SK-N-SH (cell line): ENCODE measurements around the gene CNTN4. TPM values are rescaled to one million over a fixed set of nuclear protein-coding genes. Genes with fewer than 3 reads are reported as not detected.

Source experiments
- CTCF ChIA-PET: fragments of 300-600, 350-600 bp; formaldehyde crosslinking; extraction: SDS; loops from one replicate; lab custom pipeline; 2021; lab: Yijun Ruan, JAX
- POLR2A ChIA-PET: fragments of 350-600 bp; sonication (Branson Sonifier 250); formaldehyde crosslinking; extraction: SDS; loops from one replicate; lab custom pipeline; 2020; ENCODE audit warnings: antibody characterized with exemption, inconsistent platforms; lab: Yijun Ruan, JAX
- DNase-seq: peaks from one replicate; pipeline ENCODE4 v3.0.0; 2012
- H2AFZ ChIP-seq: fragments of 200-600 bp; sonication (generic); 2 replicates; pipeline ENCODE4 v1.8.1; 2016; ENCODE audit warnings: antibody characterized with exemption, mild to moderate bottlenecking, low read depth
- H3F3A ChIP-seq: fragments of 200-600 bp; sonication (generic); replicated peaks from 2 replicates; pipeline ENCODE3; 2016; ENCODE audit warnings: antibody characterized with exemption, mild to moderate bottlenecking; ENCODE audit not compliant: insufficient read depth
- H3K27ac ChIP-seq, 2 experiments: fragments of 200-500 bp in 1 of 2; fragments of 200-600 bp in 1 of 2; sonication (Bioruptor generic) in 1 of 2; sonication (generic), shearing (Covaris generic) in 1 of 2; 2 replicates each; pipeline versions ENCODE4 v1.5.1 to v1.6.1; 2014 to 2016; ENCODE audit warnings: low read depth in 2 of 2, inconsistent platforms in 1 of 2, low read length in 1 of 2, mild to moderate bottlenecking in 1 of 2, mixed read lengths in 1 of 2
- H3K27me3 ChIP-seq: fragments of 200-600 bp; sonication (generic), shearing (Covaris generic); 2 replicates; pipeline ENCODE4 v1.6.1; 2016; ENCODE audit warnings: mixed run types; ENCODE audit not compliant: insufficient read depth
- H3K36me3 ChIP-seq, 2 experiments: fragments of 200-500 bp in 1 of 2; fragments of 200-600 bp in 1 of 2; sonication (Bioruptor generic) in 1 of 2; sonication (generic) in 1 of 2; replicated peaks in 1 of 2; 2 replicates each; pipeline versions ENCODE3 to v1.5.1; 2014 to 2016; ENCODE audit warnings: low read length in 1 of 2, mild to moderate bottlenecking in 1 of 2; ENCODE audit not compliant: insufficient read depth in 2 of 2, control insufficient read depth in 1 of 2
- H3K4me1 ChIP-seq, 2 experiments: fragments of 200-500 bp in 1 of 2; fragments of 200-600 bp in 1 of 2; sonication (Bioruptor generic) in 1 of 2; sonication (generic), shearing (Covaris generic) in 1 of 2; 2 replicates each; pipeline versions ENCODE4 v1.5.1 to v1.6.1; 2014 to 2016; ENCODE audit warnings: low read depth in 1 of 2, low read length in 1 of 2, mixed run types in 1 of 2; ENCODE audit not compliant: insufficient read depth in 2 of 2, control insufficient read depth in 1 of 2
- H3K4me2 ChIP-seq: fragments of 200-600 bp; sonication (generic), shearing (Covaris generic); 2 replicates; pipeline ENCODE4 v1.6.1; 2017; ENCODE audit warnings: mixed run types
- H3K4me3 ChIP-seq, 2 experiments: fragments of 200-500 bp in 1 of 2; fragments of 200-600 bp in 1 of 2; sonication (Bioruptor generic) in 1 of 2; sonication (generic), shearing (Covaris generic) in 1 of 2; 2 replicates each; pipeline versions ENCODE4 v1.5.1 to v1.8.1; 2014 to 2016; ENCODE audit warnings: low read depth in 2 of 2, inconsistent platforms in 1 of 2, low read length in 1 of 2, mild to moderate bottlenecking in 1 of 2, mixed read lengths in 1 of 2, moderate library complexity in 1 of 2
- H3K79me2 ChIP-seq: fragments of 200-600 bp; sonication (generic); 2 replicates; pipeline ENCODE4 v1.8.1; 2017; ENCODE audit warnings: mild to moderate bottlenecking; ENCODE audit not compliant: insufficient read depth
- H3K9ac ChIP-seq: fragments of 200-600 bp; sonication (generic); 2 replicates; pipeline ENCODE4 v1.6.1; 2017; ENCODE audit warnings: mixed run types
- H3K9me2 ChIP-seq: fragments of 200-600 bp; sonication (generic); 2 replicates; pipeline ENCODE4 v1.6.1; 2017; ENCODE audit warnings: mixed run types
- H3K9me3 ChIP-seq: fragments of 200-600 bp; sonication (generic); 2 replicates; pipeline ENCODE4 v1.6.1; 2017; ENCODE audit warnings: mixed run types, mild to moderate bottlenecking, moderate library complexity
- H4K20me1 ChIP-seq: fragments of 200-600 bp; sonication (generic); 2 replicates; pipeline ENCODE4 v1.6.1; 2017; ENCODE audit warnings: mild to moderate bottlenecking, mixed run types; ENCODE audit not compliant: insufficient read depth
- ELF1 ChIP-seq: IDR thresholded peaks from 2 replicates; pipeline ENCODE4 v1.4.0; 2012
- EP300 ChIP-seq, 2 experiments: IDR thresholded peaks; 2 replicates each; pipeline versions ENCODE4 v1.4.0 to v1.6.1; 2012; ENCODE audit warnings: borderline replicate concordance in 1 of 2, low read depth in 1 of 2, low read length in 1 of 2
- FOXM1 ChIP-seq: IDR thresholded peaks from 2 replicates; pipeline ENCODE4 v1.4.0; 2012; ENCODE audit warnings: low read depth, mild to moderate bottlenecking
- JUND ChIP-seq: IDR thresholded peaks from 2 replicates; pipeline ENCODE4 v1.4.0; 2012
- MEF2A ChIP-seq: IDR thresholded peaks from 2 replicates; pipeline ENCODE4 v1.4.0; 2012; ENCODE audit warnings: low read depth, borderline replicate concordance
- NFIC ChIP-seq: IDR thresholded peaks from 2 replicates; pipeline ENCODE4 v1.4.0; 2012; ENCODE audit warnings: borderline replicate concordance
- POLR2AphosphoS5 ChIP-seq: IDR thresholded peaks from 2 replicates; pipeline ENCODE4 v1.6.1; 2012; ENCODE audit warnings: low read depth, low read length
- RXRA ChIP-seq: IDR thresholded peaks from 2 replicates; pipeline ENCODE4 v1.4.0; 2012; ENCODE audit warnings: low read depth, mild to moderate bottlenecking, borderline replicate concordance
- SIN3A ChIP-seq: IDR thresholded peaks from 2 replicates; pipeline ENCODE4 v1.6.1; 2012; ENCODE audit warnings: low read depth, mild to moderate bottlenecking, low read length, moderate library complexity, borderline replicate concordance
- TEAD4 ChIP-seq: IDR thresholded peaks from 2 replicates; pipeline ENCODE4 v1.4.0; 2012; ENCODE audit warnings: mild to moderate bottlenecking, borderline replicate concordance; ENCODE audit not compliant: insufficient read depth
- WGBS: methylation state at CpG from one replicate; pipeline ENCODE4 v1.1.6; 2017; ENCODE audit warnings: low lambda C conversion rate; 5-methylcytosine and 5-hydroxymethylcytosine counted together
- polyA plus RNA-seq, 3 experiments: library from polyadenylated mRNA; depleted of rRNA; stranded (reverse); fragments of >200 nt; gene quantifications; 2 replicates each; pipeline ENCODE4 v1.2.3, GENCODE V29; 2012
- TF ChIP-seq, protein P1 (sequence below): IDR thresholded peaks from 2 replicates; pipeline ENCODE4 v1.4.0; 2012; ENCODE audit warnings: low read depth, borderline replicate concordance
- TF ChIP-seq, protein P2 (sequence below): IDR thresholded peaks from 2 replicates; pipeline ENCODE4 v1.4.0; 2012; ENCODE audit warnings: low read depth
- TF ChIP-seq, protein P3 (sequence below): fragments of 200-600 bp; sonication (generic); IDR thresholded peaks from 2 replicates; pipeline ENCODE4 v1.6.1; 2017; ENCODE audit warnings: antibody characterized with exemption, mild to moderate bottlenecking, moderate library complexity
- TF ChIP-seq, protein P4 (sequence below): IDR thresholded peaks from 2 replicates; pipeline ENCODE4 v1.6.1; 2012; ENCODE audit warnings: mild to moderate bottlenecking, low read depth, low read length, moderate library complexity

The CNTN4 gene
- polyA plus RNA-seq, 1 of the 3 experiments (the other 2 are of a cell fraction) = 0.12 TPM

DNA sequence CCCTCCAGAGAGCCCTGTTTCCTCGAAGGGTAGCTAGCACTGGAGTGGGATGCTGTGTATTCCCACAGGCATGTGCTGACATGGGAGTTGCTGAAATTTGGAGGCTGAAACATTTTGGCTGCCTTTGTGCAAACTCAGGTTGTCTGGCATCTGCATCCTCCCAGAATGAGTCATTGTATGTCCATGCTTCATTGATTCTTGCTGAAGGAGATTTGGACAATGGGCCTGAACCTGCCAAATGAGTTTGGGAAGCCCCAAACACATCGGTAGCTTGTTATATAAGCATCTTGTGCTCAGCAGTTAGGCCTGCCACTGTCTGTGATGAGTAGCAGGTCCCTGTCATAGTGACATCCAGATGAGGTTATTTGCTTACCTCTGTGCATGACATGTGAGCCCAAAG lies 851.5 kb downstream of the CNTN4 start:
- DNase-seq = no peak
- Histone ChIP-seq H3K9me3 (no peaks in the 10 kb centered on the region), H3K9ac (no peak overlapping the region), H3K27ac (no peak overlapping the region), H3K79me2 (no peaks in the 10 kb centered on the region; the same call in 1 of the 2 replicates), H3K4me3 (no peak overlapping the region), H3K27me3 (no peaks in the 10 kb centered on the region), H3K36me3 (no peaks in the 10 kb centered on the region), H3F3A (no peaks in the 10 kb centered on the region), H2AFZ (no peak overlapping the region), H3K9me2 (no peaks in the 10 kb centered on the region), H3K4me1 (peaks cover 0 to 4% of the 10 kb centered on the region in 2 experiments; a peak in 2 of 4 replicates), H3K4me2 (no peak overlapping the region), H4K20me1 (no peaks in the 10 kb centered on the region)
- TF ChIP-seq EP300 (IDR thresholded peaks at IDR 0.05; ENCODE audit: borderline replicate concordance in 1 of 2, low read depth in 1 of 2, low read length in 1 of 2) (no peak), FOXM1 (no peak), SIN3A (no peak), MEF2A (no peak)
- ChIA-PET POLR2A (no interaction called here), CTCF (interaction anchor here (1.1 kb wide), 1 partner anchor 65 kb away, joined by 3 read pairs; no protein-coding TSS in a partner anchor)
- WGBS = 5% methylated on average over 2 of the region's 2 CpGs

GRCh38 chr3:2957115-2957514 lies 858.4 kb downstream of the CNTN4 start:
- Histone ChIP-seq H3K36me3 (no peaks in the 10 kb centered on the region), H2AFZ (no peak overlapping the region), H3K9me3 (no peaks in the 10 kb centered on the region; the same call in 1 of the 2 replicates), H3K4me3 (no peak overlapping the region), H4K20me1 (no peaks in the 10 kb centered on the region), H3K9ac (no peak overlapping the region), H3K27me3 (no peaks in the 10 kb centered on the region), H3F3A (no peaks in the 10 kb centered on the region), H3K4me1 (peaks cover 0 to under 1% of the 10 kb centered on the region in 2 experiments; a peak in 2 of 4 replicates), H3K9me2 (no peaks in the 10 kb centered on the region), H3K27ac (no peak overlapping the region), H3K79me2 (no peaks in the 10 kb centered on the region), H3K4me2 (no peak overlapping the region)
- TF ChIP-seq SIN3A (no peak), ELF1 (no peak), MEF2A (no peak), TEAD4 (no peak)
- TF ChIP-seq, protein P1, sequence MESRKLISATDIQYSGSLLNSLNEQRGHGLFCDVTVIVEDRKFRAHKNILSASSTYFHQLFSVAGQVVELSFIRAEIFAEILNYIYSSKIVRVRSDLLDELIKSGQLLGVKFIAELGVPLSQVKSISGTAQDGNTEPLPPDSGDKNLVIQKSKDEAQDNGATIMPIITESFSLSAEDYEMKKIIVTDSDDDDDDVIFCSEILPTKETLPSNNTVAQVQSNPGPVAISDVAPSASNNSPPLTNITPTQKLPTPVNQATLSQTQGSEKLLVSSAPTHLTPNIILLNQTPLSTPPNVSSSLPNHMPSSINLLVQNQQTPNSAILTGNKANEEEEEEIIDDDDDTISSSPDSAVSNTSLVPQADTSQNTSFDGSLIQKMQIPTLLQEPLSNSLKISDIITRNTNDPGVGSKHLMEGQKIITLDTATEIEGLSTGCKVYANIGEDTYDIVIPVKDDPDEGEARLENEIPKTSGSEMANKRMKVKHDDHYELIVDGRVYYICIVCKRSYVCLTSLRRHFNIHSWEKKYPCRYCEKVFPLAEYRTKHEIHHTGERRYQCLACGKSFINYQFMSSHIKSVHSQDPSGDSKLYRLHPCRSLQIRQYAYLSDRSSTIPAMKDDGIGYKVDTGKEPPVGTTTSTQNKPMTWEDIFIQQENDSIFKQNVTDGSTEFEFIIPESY = no peak
- TF ChIP-seq, protein P2, sequence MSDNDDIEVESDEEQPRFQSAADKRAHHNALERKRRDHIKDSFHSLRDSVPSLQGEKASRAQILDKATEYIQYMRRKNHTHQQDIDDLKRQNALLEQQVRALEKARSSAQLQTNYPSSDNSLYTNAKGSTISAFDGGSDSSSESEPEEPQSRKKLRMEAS = no peak
- 40% methylated on average over 3 of the region's 3 CpGs for WGBS
- ChIA-PET CTCF (no interaction called here), POLR2A (no interaction called here)
- DNase-seq = no peak

GRCh38 chr3:2958551-2958950 lies 859.9 kb downstream of the CNTN4 start:
- Histone ChIP-seq H3K4me3 (no peak overlapping the region), H3K36me3 (no peaks in the 10 kb centered on the region), H3K27me3 (no peaks in the 10 kb centered on the region), H3F3A (no peaks in the 10 kb centered on the region), H2AFZ (no peak overlapping the region), H3K27ac (no peak overlapping the region), H3K9me2 (no peaks in the 10 kb centered on the region), H3K79me2 (no peaks in the 10 kb centered on the region), H3K4me2 (no peak overlapping the region), H3K9me3 (no peaks in the 10 kb centered on the region; the same call in 1 of the 2 replicates), H3K9ac (no peak overlapping the region), H4K20me1 (no peaks in the 10 kb centered on the region), H3K4me1 (peaks cover 0 to 2% of the 10 kb centered on the region in 2 experiments; a peak in 2 of 4 replicates)
- 19% methylated on average over 1 of the region's 1 CpG for WGBS
- ChIA-PET CTCF (interaction anchor here (1.0 kb wide), 1 partner anchor 12 kb away, joined by 3 read pairs; no protein-coding TSS in a partner anchor), POLR2A (no interaction called here)
- DNase-seq = no peak
- TF ChIP-seq FOXM1 (no peak), RXRA (no peak), EP300 (IDR thresholded peaks at IDR 0.05; ENCODE audit: borderline replicate concordance in 1 of 2, low read depth in 1 of 2, low read length in 1 of 2) (no peak), JUND (no peak), NFIC (no peak), POLR2AphosphoS5 (no peak)
- TF ChIP-seq, protein P3, sequence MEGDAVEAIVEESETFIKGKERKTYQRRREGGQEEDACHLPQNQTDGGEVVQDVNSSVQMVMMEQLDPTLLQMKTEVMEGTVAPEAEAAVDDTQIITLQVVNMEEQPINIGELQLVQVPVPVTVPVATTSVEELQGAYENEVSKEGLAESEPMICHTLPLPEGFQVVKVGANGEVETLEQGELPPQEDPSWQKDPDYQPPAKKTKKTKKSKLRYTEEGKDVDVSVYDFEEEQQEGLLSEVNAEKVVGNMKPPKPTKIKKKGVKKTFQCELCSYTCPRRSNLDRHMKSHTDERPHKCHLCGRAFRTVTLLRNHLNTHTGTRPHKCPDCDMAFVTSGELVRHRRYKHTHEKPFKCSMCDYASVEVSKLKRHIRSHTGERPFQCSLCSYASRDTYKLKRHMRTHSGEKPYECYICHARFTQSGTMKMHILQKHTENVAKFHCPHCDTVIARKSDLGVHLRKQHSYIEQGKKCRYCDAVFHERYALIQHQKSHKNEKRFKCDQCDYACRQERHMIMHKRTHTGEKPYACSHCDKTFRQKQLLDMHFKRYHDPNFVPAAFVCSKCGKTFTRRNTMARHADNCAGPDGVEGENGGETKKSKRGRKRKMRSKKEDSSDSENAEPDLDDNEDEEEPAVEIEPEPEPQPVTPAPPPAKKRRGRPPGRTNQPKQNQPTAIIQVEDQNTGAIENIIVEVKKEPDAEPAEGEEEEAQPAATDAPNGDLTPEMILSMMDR = no peak
- TF ChIP-seq, protein P4, sequence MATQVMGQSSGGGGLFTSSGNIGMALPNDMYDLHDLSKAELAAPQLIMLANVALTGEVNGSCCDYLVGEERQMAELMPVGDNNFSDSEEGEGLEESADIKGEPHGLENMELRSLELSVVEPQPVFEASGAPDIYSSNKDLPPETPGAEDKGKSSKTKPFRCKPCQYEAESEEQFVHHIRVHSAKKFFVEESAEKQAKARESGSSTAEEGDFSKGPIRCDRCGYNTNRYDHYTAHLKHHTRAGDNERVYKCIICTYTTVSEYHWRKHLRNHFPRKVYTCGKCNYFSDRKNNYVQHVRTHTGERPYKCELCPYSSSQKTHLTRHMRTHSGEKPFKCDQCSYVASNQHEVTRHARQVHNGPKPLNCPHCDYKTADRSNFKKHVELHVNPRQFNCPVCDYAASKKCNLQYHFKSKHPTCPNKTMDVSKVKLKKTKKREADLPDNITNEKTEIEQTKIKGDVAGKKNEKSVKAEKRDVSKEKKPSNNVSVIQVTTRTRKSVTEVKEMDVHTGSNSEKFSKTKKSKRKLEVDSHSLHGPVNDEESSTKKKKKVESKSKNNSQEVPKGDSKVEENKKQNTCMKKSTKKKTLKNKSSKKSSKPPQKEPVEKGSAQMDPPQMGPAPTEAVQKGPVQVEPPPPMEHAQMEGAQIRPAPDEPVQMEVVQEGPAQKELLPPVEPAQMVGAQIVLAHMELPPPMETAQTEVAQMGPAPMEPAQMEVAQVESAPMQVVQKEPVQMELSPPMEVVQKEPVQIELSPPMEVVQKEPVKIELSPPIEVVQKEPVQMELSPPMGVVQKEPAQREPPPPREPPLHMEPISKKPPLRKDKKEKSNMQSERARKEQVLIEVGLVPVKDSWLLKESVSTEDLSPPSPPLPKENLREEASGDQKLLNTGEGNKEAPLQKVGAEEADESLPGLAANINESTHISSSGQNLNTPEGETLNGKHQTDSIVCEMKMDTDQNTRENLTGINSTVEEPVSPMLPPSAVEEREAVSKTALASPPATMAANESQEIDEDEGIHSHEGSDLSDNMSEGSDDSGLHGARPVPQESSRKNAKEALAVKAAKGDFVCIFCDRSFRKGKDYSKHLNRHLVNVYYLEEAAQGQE = no peak
